Upper lobe of left lung (tissue), 6 donors: ENCODE data around the gene MORN1. TPM values are rescaled to one million over a fixed set of nuclear protein-coding genes. Genes with fewer than 3 reads are reported as not detected.

Experiments
- ATAC-seq, 2 donors: fragments of 200-7000 bp; cut with Tn5 transposase; one replicate each; pipeline ENCODE4 v1.9.1; 2022; ENCODE audit warnings: mild to moderate bottlenecking in 2 of 2, moderate library complexity in 2 of 2; ENCODE audit not compliant: low FRiP score in 2 of 2
- DNase-seq, 2 donors: peaks; one replicate each; pipeline ENCODE4 v3.0.0-alpha.2; 2019 to 2020
- H3K27ac ChIP-seq, 4 donors: fragments of 200-600 bp; sonication (generic); one replicate each; pipeline ENCODE4 v1.5.1; 2016 to 2019
- H3K27me3 ChIP-seq, 4 donors: fragments of 200-600 bp; sonication (generic); one replicate each; pipeline ENCODE4 v1.5.1; 2017 to 2019
- H3K36me3 ChIP-seq, 4 donors: fragments of 200-600 bp; sonication (generic); one replicate each; pipeline ENCODE4 v1.5.1; 2016 to 2019
- H3K4me1 ChIP-seq, 4 donors: fragments of 200-600 bp; sonication (generic); one replicate each; pipeline ENCODE4 v1.5.1; 2018 to 2019
- H3K4me3 ChIP-seq, 4 donors: fragments of 200-600 bp; sonication (generic); one replicate each; pipeline ENCODE4 v1.5.1; 2017 to 2019; ENCODE audit warnings: mild to moderate bottlenecking in 2 of 4, moderate library complexity in 1 of 4
- H3K9me3 ChIP-seq, 4 donors: fragments of 200-600 bp; sonication (generic); one replicate each; pipeline ENCODE4 v1.5.1; 2018 to 2019
- CTCF ChIP-seq, 6 experiments: fragments of 450-650 bp in 4 of 6; fragments of 200-600 bp in 2 of 6; sonication (generic) in 2 of 6; IDR thresholded peaks; one replicate each; pipeline ENCODE4 v1.5.1; 2016 to 2019; ENCODE audit warnings: antibody characterized with exemption in 6 of 6
- EP300 ChIP-seq, 4 donors: sonication (generic); formaldehyde crosslinking; IDR thresholded peaks; one replicate each; pipeline ENCODE4 v1.5.1; 2017; ENCODE audit warnings: antibody characterized with exemption in 4 of 4, control low read depth in 2 of 4
- POLR2A ChIP-seq, 4 donors: fragments of 450-650 bp; IDR thresholded peaks; one replicate each; pipeline ENCODE4 v1.5.1; 2016 to 2017; ENCODE audit warnings: antibody characterized with exemption in 4 of 4, mild to moderate bottlenecking in 2 of 4
- POLR2AphosphoS5 ChIP-seq, 2 donors: sonication (generic); formaldehyde crosslinking; IDR thresholded peaks; one replicate each; pipeline ENCODE4 v1.5.1; 2017; ENCODE audit warnings: antibody characterized with exemption in 2 of 2
- WGBS, 2 donors: methylation state at CpG; one replicate each; pipeline ENCODE4 v1.1.5; 2017 to 2018; 5-methylcytosine and 5-hydroxymethylcytosine counted together
- total RNA-seq, 6 donors: library from RNA; depleted of rRNA in 4 of 6; stranded (reverse); fragments of >200 nt in 4 of 6; gene quantifications; one replicate each; pipeline versions ENCODE4 v1.1.0 to v1.2.1, GENCODE V29; 2016 to 2021
- donor health status: DM: no; HTN: no; CAD: no; lungs with moderate emphysema.
- donor health status: DM: no; HTN: yes; CAD: no; lungs with severe emphysema.

Gene MORN1
- total RNA-seq, 6 donors from 2014 or later = 8.5 to 23.4 (median 14.6) TPM

GRCh38 chr1:2414297-2414958 lies 23.1 kb upstream of the MORN1 start:
- Histone ChIP-seq H3K36me3 (peaks cover 0 to 3% (median 0%) of the 10 kb centered on the region in 4 donors), H3K9me3 (no peaks in the 10 kb centered on the region), H3K4me1 (peaks cover 28 to 34% (median 29%) of the 10 kb centered on the region in 4 donors), H3K27ac (peak overlapping the region in 2 of 4 donors; percentile 35 to 42), H3K4me3 (no peak overlapping the region), H3K27me3 (peaks cover 0 to 9% (median 3%) of the 10 kb centered on the region in 4 donors)
- peak in 1 of 2 donors; percentile 53 for ATAC-seq
- WGBS, 2 donors = 2 to 6% methylated on average over 13 to 20 of the region's 25 CpGs
- TF ChIP-seq POLR2AphosphoS5 (IDR thresholded peaks at IDR 0.05) (no peak), CTCF (IDR thresholded peaks at IDR 0.05) (peak; percentile 91 to 96 (median 94))
- peak; percentile 78 to 94 for DNase-seq

GRCh38 chr1:2413495-2414296 lies 22.3 kb upstream of the MORN1 start:
- TF ChIP-seq POLR2A (IDR thresholded peaks at IDR 0.05) (no peak), EP300 (IDR thresholded peaks at IDR 0.05) (no peak), CTCF (IDR thresholded peaks at IDR 0.05) (no peak), POLR2AphosphoS5 (IDR thresholded peaks at IDR 0.05) (no peak)
- H3K27me3 ChIP-seq = peaks cover 0 to 7% (median 3%) of the 10 kb centered on the region in 4 donors
- peaks cover 28 to 34% (median 29%) of the 10 kb centered on the region in 4 donors for H3K4me1 ChIP-seq
- H3K4me3 ChIP-seq = peak overlapping the region; percentile 71 to 100 (median 95)
- H3K9me3 ChIP-seq = no peaks in the 10 kb centered on the region
- WGBS, 2 donors = 41 to 54% methylated on average over 6 to 21 of the region's 28 CpGs
- ATAC-seq (no peak), DNase-seq (peak in 1 of 2 donors; percentile 85)
- peak overlapping the region; percentile 42 to 87 (median 86) for H3K27ac ChIP-seq
- peaks cover 0 to 6% (median 2%) of the 10 kb centered on the region in 4 donors for H3K36me3 ChIP-seq

- H3K4me3 ChIP-seq = peak overlapping the region; percentile 71 to 100 (median 95)
- 0 to 13% methylated on average over 7 to 9 of the region's 66 CpGs for WGBS, 2 donors
- H3K9me3 ChIP-seq = no peaks in the 10 kb centered on the region
- TF ChIP-seq CTCF (IDR thresholded peaks at IDR 0.05) (peak in 3 of 6 experiments; percentile 8 to 37 (median 35)), POLR2AphosphoS5 (IDR thresholded peaks at IDR 0.05) (peak in 1 of 2 donors; percentile 10), POLR2A (IDR thresholded peaks at IDR 0.05) (peak in 1 of 4 donors; percentile 77), EP300 (IDR thresholded peaks at IDR 0.05) (no peak)
- H3K27me3 ChIP-seq = peaks cover 0 to 7% (median 3%) of the 10 kb centered on the region in 4 donors
- H3K27ac ChIP-seq = peak overlapping the region; percentile 81 to 87 (median 86)
- ATAC-seq = peak in 1 of 2 donors; percentile 64
- peaks cover 0 to 14% (median 9%) of the 10 kb centered on the region in 4 donors for H3K36me3 ChIP-seq
- peaks cover 28 to 34% (median 29%) of the 10 kb centered on the region in 4 donors for H3K4me1 ChIP-seq
- DNase-seq = no peak
Observed at GRCh38 chr1:2412773-2413494, 21.6 kb upstream of the MORN1 start.

- ATAC-seq (peak; percentile 95 to 96), DNase-seq (peak; percentile 98 to 100)
- Histone ChIP-seq H3K9me3 (no peaks in the 10 kb centered on the region), H3K27ac (peak within 1 kb of the TSS; percentile 81 to 87 (median 86)), H3K27me3 (peaks cover 0 to 4% (median 1%) of the 10 kb centered on the region in 4 donors), H3K4me1 (peaks cover 28 to 34% (median 29%) of the 10 kb centered on the region in 4 donors), H3K36me3 (peaks cover 0 to 19% (median 13%) of the 10 kb centered on the region in 4 donors), H3K4me3 (peak within 1 kb of the TSS; percentile 74 to 100 (median 95))
- WGBS, 2 donors = 0% methylated on average over 11 to 23 of the region's 55 CpGs
- TF ChIP-seq CTCF (IDR thresholded peaks at IDR 0.05) (peak in 1 of 6 experiments; percentile 37), EP300 (IDR thresholded peaks at IDR 0.05) (peak in 1 of 4 donors; percentile 66), POLR2A (IDR thresholded peaks at IDR 0.05) (peak in 1 of 4 donors; percentile 71), POLR2AphosphoS5 (IDR thresholded peaks at IDR 0.05) (peak; percentile 67 to 83)
Observed at GRCh38 chr1:2412395-2412772, 21.0 kb upstream of the MORN1 start, which contains the start of gene PEX10. Gene PEX10, minus strand, starts transcription at chr1:2412564. Its CDS starts 62 bp downstream, at chr1:2412502.
